Hematopoietic multipotent progenitor cell treated with erythropoietin and hydrocortisone succinate and interleukin-3 and kit ligand, for 15 days (in vitro differentiated cells): ENCODE measurements around the gene SPDEF.

Experiments used
- DNase-seq: peaks from one replicate; pipeline ENCODE4 v3.0.0-alpha.2; 2015; ENCODE audit warnings: low spot score

SPDEF gene

GRCh38 chr6:34583861-34584604, 27.9 kb upstream of the SPDEF start:
- DNase-seq = no peak

DNA sequence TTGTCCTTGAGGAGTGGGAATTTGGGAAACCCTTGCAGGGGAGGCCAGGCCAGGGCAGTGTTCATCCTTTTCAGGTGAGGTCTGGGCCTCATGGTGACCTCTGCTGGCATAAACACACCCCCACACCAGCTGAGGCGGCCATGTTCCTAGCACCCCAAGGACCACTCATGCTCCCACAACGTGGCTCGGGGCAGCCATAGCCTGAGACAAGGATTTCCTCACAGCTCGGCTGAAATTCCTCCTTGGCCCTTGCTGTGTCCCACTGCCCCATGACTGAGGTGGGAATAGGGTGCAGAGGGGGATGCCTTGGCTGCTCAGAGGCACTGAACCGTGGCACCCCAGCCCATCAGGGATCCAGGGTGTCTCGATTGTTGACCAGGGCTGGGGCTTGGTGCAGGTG, 27.3 kb upstream of the SPDEF start:
- DNase-seq = no peak

- DNase-seq = no peak
Measured at GRCh38 chr6:34581561-34581920, 25.4 kb upstream of the SPDEF start.

- no peak for DNase-seq
Measured at GRCh38 chr6:34580707-34581560, 24.8 kb upstream of the SPDEF start.

DNA sequence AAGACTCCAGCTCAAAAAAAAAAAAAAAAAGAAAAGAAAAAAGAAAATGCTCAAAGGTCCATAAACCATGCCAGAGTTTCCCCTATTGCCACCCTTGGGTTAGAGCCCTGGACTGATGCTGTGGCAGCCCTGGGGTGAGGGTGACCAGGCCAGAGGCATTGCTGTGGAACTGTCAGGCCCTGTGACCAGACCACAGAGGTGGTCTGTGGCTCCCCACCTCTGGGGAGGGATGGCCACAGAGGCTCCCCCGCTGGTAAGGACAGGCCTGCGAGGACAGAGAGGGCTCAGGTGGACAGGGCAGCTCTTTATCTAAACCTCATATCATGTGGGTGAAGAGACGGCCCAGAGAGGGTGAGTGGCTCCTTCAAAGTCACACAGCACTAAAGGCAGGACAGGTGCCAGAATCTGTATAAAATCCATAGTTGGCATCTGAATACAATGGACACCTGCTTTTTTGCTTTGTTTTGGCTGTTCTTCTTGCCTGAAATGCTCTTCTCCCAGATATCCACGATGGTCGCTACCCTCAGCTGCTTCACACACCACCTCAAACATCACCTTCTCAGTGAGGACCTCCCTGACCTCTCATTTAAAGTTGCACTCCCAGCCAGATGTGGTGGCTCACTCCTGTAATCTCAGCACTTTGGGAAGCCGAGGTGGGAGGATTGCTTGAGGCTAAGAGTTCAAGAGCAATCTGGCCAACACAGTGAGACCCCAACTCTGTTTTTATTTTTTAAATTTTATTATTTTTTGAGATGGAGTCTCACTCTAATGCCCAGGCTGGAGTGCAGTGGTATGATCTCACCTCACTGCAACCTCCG, 22.5 kb upstream of the SPDEF start:
- DNase-seq = no peak

DNA sequence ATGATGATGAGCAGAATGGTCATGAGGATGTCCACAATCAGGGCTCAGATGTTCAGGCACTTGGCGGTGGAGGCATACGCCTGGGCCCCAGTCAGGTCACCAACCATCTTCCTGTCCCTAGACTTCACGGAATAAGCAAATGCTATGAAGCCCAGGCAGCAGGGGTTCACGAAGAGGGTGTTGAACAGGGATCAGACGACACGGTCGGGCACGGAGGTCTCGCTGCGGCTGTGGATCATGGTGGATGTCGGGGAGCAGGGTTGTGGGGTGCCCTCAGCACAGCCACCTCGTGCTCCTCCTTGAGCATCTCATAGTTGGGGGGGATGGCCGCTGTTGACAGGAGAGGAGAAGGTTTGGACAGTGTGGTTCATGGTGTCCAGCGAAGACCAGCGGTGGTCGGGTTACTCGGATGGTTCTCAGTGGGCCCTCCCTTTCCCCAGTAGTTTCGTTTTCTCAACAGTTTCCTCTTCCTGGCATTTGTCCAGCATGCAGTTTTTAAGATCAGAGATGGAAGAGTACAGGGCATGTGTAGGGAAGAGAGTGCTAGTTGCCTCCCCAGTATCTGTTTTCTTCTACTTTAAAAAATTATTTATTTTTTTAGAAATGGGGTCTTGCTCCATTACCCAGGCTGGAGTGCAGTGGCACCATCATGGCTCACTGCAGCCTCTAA, 20.3 kb upstream of the SPDEF start:
- DNase-seq = no peak

- no peak for DNase-seq
Measured at GRCh38 chr6:34575326-34575725, 19.2 kb upstream of the SPDEF start.

DNA sequence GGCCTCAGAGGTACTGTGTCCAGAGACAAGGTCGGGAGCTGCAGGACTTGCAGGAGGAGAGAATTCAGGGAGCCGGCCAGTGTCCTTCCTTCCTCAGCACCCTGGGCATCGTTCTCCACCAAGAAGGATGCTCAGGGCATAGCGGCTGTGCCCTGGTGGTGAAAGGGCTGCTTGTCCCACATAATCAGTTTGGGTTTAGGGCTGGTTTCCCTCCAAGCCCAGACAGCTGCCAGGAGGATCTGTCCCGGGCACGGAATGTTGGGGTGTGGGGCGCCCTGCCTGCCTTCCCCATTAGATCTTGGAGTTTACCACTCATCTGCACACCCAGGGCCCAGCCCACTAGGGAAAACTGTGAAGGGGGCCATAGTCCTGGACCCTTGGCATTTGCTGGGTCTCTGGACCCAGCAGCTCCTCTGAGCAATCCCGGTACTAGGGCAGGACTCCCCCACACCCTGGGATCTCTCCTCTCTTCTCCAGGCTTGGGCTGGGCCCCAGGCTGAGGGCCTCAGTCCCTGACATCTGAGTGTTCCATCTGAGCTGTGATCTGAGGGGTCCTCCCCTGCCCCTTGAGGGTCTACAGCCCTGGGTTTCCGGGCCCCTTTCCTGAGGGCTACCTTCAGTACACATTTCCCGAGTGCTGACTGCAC, 18.6 kb upstream of the SPDEF start:
- DNase-seq = no peak

- DNase-seq = no peak
Measured at GRCh38 chr6:34573567-34574183, 17.5 kb upstream of the SPDEF start.

GRCh38 chr6:34572585-34572984, 16.5 kb upstream of the SPDEF start:
- no peak for DNase-seq

DNA sequence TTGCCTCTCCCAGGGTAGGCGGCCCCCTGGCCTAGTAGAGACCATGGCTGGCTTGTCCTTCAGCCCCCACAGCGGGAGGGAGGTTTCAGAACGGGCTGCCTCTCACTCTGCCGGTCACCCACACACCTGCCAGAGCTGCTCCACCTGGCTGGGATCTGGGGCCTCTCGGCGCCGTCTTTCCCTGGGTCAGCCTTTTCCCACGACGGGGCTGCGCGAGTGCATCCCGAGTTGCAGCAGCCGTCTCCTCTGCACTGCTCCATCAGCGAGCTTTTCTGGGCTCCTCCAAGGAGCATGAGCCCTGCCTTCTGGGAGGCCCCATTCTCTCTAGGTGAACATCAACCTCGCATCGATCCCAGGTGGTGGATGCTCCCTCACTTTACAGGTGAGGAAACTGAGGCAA, 15.9 kb upstream of the SPDEF start:
- DNase-seq = no peak

GRCh38 chr6:34571388-34571787, 15.3 kb upstream of the SPDEF start:
- no peak for DNase-seq

- DNase-seq = no peak
Measured at GRCh38 chr6:34570066-34570833, 14.1 kb upstream of the SPDEF start.

GRCh38 chr6:34569361-34569973, 13.3 kb upstream of the SPDEF start:
- no peak for DNase-seq

GRCh38 chr6:34568341-34569201, 12.4 kb upstream of the SPDEF start:
- no peak for DNase-seq

GRCh38 chr6:34566830-34567546, 10.9 kb upstream of the SPDEF start:
- no peak for DNase-seq

DNA sequence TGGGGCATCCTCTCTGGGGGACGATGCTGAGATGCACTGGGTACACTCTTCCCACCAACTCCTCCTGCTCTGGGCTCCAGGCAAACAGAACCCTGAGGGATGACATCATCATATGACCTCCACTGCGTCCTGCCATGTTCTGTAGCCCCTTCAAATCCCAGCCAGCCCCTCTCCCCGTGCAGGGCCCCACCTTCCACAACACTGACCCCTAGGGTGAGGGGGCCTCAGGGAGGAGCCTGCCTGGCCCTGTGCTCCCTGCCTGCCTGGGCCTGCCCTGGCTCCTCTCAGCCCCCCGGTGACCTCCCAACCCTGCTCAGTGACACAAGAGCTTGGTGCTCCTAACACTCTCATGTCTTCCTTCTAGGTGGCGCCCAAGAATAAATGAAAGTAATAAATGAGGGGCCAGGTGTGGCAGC, 9.6 kb upstream of the SPDEF start:
- no peak for DNase-seq

DNA sequence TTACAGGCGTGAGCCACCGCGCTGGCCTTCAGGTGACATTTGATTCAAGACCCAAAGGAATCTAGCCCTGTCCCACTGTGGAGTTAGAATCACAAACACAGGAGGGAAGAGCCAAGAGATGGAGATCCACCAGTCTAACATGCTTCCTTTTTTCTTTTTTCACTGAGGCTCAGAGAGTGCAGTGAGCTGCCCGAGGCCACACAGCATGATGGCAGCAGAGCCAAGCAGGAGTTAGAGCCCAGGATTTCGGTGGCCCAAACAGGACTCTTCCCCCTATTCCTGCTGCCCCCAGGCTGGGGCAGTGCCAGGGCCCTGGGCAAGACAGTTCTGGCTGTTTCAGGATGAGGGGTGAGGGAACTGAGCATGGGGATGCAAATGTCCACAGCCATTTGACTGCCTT, 8.1 kb upstream of the SPDEF start:
- DNase-seq = no peak
